NT2/D1 (cell line): ENCODE data around the gene TMED10.

Source experiments
- SUZ12 ChIP-seq: IDR thresholded peaks from 2 replicates; pipeline ENCODE4 v1.6.1; 2011; ENCODE audit not compliant: insufficient read length, insufficient read depth; ENCODE audit errors: extremely low read depth
- YY1 ChIP-seq: IDR thresholded peaks from 2 replicates; pipeline ENCODE4 v1.6.1; 2011; ENCODE audit not compliant: insufficient read length, insufficient read depth

DNA sequence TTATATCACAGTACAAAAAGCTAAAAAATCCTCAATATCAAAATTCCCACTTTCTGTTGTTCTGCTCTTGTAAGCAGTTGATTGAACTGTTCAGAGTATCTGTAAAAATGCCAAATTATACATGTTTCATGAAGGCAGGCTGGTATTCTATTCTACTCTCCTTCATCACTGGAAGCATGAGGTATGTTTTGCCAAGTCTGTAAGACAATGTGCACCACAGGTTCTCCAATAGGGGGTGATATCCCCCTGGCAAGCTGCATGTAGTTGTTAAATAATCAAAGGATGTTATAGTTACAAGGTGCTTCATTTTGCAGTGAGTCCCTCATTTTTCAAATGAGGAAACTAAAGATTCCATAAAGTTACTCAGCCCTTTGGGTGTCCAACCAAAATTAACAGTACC is 34.4 kb downstream of the TMED10 start:
- TF ChIP-seq SUZ12 (no peak), YY1 (no peak)
